IPS-18a (cell line): ENCODE results near the gene TMEM141.
"Not testable (repeated sequence)": the region's sequence is repeated elsewhere in the genome, so short reads cannot be mapped to it uniquely, and the experiment has no call there.

Experiments used
- H3K27ac ChIP-seq: one replicate; pipeline ENCODE4 v1.5.1; 2013; ENCODE audit warnings: low read length
- H3K27me3 ChIP-seq: one replicate; pipeline ENCODE4 v1.6.1; 2013; ENCODE audit warnings: mild to moderate bottlenecking, low read length; ENCODE audit not compliant: control insufficient read depth, insufficient read depth
- H3K36me3 ChIP-seq: one replicate; pipeline ENCODE4 v1.6.1; 2013; ENCODE audit warnings: low read depth, low read length; ENCODE audit not compliant: control insufficient read depth
- H3K4me1 ChIP-seq: one replicate; pipeline ENCODE4 v1.6.1; 2013; ENCODE audit warnings: low read depth, low read length; ENCODE audit not compliant: control insufficient read depth
- H3K4me3 ChIP-seq: one replicate; pipeline ENCODE4 v1.5.1; 2013; ENCODE audit warnings: low read length
- H3K9ac ChIP-seq: one replicate; pipeline ENCODE4 v1.6.1; 2013; ENCODE audit warnings: mild to moderate bottlenecking, low read length, moderate library complexity
- H3K9me3 ChIP-seq: one replicate; pipeline ENCODE4 v1.6.1; 2013; ENCODE audit warnings: low read depth, low read length; ENCODE audit not compliant: control insufficient read depth

The TMEM141 gene

DNA sequence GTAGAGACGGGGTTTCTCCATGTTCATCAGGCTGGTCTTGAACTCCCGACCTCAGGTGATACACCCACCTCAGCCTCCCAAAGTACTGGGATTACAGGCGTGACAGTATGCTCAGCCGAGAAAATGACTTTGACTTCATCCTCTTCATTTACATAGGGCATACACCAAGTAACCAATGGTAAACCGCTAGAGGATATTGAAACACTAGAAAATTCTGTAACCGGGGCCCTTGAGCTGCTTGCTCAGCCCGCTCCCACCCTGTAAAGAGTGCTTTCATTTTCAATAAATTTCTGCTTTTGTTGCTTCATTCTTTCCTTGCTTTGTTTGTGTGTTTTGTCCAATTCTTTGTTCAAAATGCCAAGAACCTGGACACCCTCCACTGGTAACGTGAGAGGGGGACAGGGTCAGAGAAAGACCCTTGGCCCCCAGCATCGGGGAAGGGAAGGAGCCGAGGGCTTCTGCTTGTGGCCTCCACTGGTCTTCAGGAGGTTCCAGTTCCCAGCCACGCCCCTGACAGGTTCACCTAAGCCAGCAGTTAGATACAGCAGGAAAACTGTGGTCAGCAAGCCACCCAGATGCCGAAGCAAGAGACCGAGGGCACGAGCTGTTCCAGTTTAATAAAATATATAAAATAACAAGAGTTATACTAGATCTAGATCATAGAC lies 25.3 kb upstream of the TMEM141 start:
- H3K4me3 ChIP-seq, H3K27me3 ChIP-seq, H3K4me1 ChIP-seq, H3K27ac ChIP-seq, H3K9me3 ChIP-seq, H3K36me3 ChIP-seq, H3K9ac ChIP-seq: not testable (repeated sequence)

DNA sequence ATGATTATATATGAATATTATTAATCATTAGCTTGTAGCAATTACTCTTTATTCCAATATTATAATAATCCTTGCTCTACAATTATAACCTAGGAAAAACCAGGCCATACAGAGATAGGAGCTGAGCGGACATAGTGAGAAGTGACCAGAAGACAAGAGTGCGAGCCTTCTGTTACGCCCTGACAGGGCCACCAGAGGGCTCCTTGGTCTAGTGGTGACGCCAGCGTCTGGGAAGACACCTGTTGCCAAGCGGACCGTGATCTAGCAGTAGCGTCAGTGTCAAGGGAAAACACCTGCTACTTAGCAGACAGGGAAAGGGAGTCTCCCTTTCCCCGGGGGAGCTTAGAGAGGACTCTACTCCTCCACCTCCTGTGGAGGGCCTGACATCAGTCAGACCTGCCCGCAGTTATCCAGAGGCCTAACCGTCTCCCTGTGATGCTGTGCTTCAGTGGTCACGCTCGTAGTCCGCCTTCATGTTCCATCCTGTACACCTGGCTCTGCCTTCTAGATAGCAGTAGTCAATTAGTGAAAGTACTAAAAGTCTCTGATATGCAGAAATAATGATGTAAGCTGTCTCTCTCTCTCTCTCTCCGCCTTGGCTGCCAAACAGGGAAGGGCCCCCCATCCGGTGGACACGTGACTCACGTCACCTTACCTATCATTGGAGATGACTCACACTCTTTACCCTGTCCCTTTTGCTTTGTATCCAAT lies 24.6 kb upstream of the TMEM141 start:
- not testable (repeated sequence) for H3K4me3 ChIP-seq, H3K9me3 ChIP-seq, H3K27me3 ChIP-seq, H3K9ac ChIP-seq, H3K4me1 ChIP-seq, H3K36me3 ChIP-seq, H3K27ac ChIP-seq

DNA sequence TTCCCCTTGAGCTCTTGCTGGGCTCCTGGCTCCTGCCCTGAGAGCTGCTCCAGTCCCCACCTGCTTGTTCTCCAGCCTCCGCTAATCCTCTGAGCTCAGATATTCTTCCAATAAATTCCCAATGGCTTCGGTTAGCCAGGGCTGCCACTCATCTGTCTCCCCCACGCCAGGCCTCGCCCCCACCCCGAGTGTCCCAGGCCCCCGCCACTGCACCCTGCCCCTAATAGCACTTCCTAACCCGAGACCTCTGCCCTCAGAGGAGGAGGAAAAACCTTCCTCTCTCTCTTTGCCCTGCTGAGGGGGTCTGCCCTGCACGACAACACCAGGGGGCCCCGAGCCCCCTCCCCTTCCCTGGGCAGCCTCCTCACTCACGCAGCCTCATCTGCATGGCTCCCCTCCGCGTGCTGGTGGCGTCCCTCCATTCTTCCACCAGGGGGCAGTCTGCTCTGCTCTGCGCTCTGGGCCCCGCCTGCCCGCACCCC lies 21.4 kb upstream of the TMEM141 start:
- peaks cover 5% of the 10 kb centered on the region for H3K9me3 ChIP-seq
- no peaks in the 10 kb centered on the region for H3K4me1 ChIP-seq

GRCh38 chr9:136771907-136772415 lies 19.2 kb upstream of the TMEM141 start:
- Histone ChIP-seq H3K9ac (no peak overlapping the region), H3K27ac (no peak overlapping the region), H3K36me3 (no peaks in the 10 kb centered on the region), H3K9me3 (peaks cover 5% of the 10 kb centered on the region), H3K4me3 (no peak overlapping the region), H3K27me3 (peaks cover 4% of the 10 kb centered on the region), H3K4me1 (no peaks in the 10 kb centered on the region)

More for the DNA sequence above, 21.4 kb upstream of the TMEM141 start:
- H3K36me3 ChIP-seq, result no peaks in the 10 kb centered on the region
- H3K4me3 ChIP-seq, result no peak overlapping the region
- no peak overlapping the region for H3K9ac ChIP-seq
- peaks cover 4% of the 10 kb centered on the region for H3K27me3 ChIP-seq
- H3K27ac ChIP-seq, result no peak overlapping the region

- H3K4me3 ChIP-seq, result no peak overlapping the region
Measured at GRCh38 chr9:136773386-136774044, 17.6 kb upstream of the TMEM141 start.

DNA sequence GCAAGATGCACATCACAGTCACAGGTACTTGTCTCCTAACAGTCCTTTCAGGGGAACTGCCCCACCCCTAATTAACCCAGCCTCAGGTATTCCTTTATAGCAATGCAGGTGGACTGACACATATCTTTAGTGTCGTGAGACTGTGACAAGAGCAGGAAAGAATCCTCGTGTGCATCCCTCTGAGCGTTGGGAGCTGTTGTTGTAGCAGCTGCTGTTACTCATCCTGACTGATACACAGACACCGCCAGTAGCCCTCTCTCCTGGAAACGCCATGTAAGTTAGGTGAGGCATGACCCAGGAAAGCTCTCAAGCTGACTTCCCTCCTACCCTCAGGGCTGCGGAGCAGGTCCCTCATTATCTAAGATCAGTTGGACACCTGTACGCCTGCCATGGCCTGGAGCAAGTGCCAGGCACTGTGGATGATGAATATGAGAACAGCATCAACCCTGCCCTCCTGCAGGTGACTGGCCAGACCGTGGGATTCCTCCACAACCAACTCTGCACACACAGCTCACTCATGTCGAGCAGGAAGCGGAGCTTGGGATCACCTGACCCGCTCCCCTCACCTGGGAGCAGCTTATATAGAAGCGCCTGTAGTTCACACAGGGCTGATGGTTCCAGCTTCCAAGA lies 16.6 kb upstream of the TMEM141 start:
- Histone ChIP-seq H3K36me3 (no peaks in the 10 kb centered on the region), H3K9ac (no peak overlapping the region), H3K27ac (no peak overlapping the region), H3K4me3 (no peak overlapping the region), H3K9me3 (peaks cover 5% of the 10 kb centered on the region), H3K27me3 (peaks cover 6% of the 10 kb centered on the region), H3K4me1 (no peaks in the 10 kb centered on the region)

More at GRCh38 chr9:136773386-136774044, 17.6 kb upstream of the TMEM141 start:
- Histone ChIP-seq H3K9ac (no peak overlapping the region), H3K4me1 (no peaks in the 10 kb centered on the region), H3K27me3 (peaks cover 6% of the 10 kb centered on the region), H3K27ac (no peak overlapping the region), H3K9me3 (peaks cover 5% of the 10 kb centered on the region), H3K36me3 (no peaks in the 10 kb centered on the region)

DNA sequence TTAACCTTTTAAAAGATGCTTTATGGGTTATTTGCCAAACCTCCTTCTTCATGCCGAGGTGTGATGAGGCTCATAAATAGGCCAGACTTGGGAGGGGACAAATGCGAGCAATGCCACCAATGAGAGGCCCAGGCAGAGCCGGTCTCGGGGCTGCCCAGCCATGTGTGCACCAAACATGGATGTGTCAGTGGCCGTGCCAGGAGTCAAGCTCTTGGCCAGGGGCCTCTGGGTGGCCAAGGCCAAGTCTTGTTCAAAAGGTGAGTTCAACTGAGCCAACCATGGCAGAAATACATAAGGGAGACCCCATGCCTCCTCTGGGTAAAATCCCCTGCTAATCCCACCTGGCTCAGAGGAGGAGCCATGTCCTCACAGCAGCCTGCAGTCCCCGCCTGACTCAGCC lies 16.0 kb upstream of the TMEM141 start:
- Histone ChIP-seq H3K9ac (no peak overlapping the region), H3K9me3 (peaks cover 5% of the 10 kb centered on the region), H3K27ac (no peak overlapping the region), H3K36me3 (no peaks in the 10 kb centered on the region), H3K4me1 (no peaks in the 10 kb centered on the region), H3K27me3 (peaks cover 6% of the 10 kb centered on the region), H3K4me3 (no peak overlapping the region)

GRCh38 chr9:136776947-136777346 lies 14.2 kb upstream of the TMEM141 start:
- Histone ChIP-seq H3K9ac (no peak overlapping the region), H3K9me3 (peaks cover 5% of the 10 kb centered on the region), H3K27me3 (peaks cover 6% of the 10 kb centered on the region), H3K27ac (no peak overlapping the region), H3K36me3 (no peaks in the 10 kb centered on the region), H3K4me1 (no peaks in the 10 kb centered on the region), H3K4me3 (no peak overlapping the region)

GRCh38 chr9:136777359-136777758 lies 13.8 kb upstream of the TMEM141 start:
- Histone ChIP-seq H3K36me3 (no peaks in the 10 kb centered on the region), H3K4me1 (no peaks in the 10 kb centered on the region), H3K27ac (no peak overlapping the region), H3K27me3 (peaks cover 6% of the 10 kb centered on the region), H3K4me3 (no peak overlapping the region), H3K9ac (no peak overlapping the region), H3K9me3 (peaks cover 5% of the 10 kb centered on the region)

- peaks cover 6% of the 10 kb centered on the region for H3K27me3 ChIP-seq
Measured at GRCh38 chr9:136779808-136780207, 11.3 kb upstream of the TMEM141 start.

GRCh38 chr9:136782452-136782851 lies 8.7 kb upstream of the TMEM141 start:
- no peak overlapping the region for H3K4me3 ChIP-seq
- no peaks in the 10 kb centered on the region for H3K9me3 ChIP-seq
- H3K9ac ChIP-seq, result no peak overlapping the region
- H3K27me3 ChIP-seq, result peaks cover 6% of the 10 kb centered on the region
- no peaks in the 10 kb centered on the region for H3K4me1 ChIP-seq
- no peaks in the 10 kb centered on the region for H3K36me3 ChIP-seq
- no peak overlapping the region for H3K27ac ChIP-seq

More at GRCh38 chr9:136779808-136780207, 11.3 kb upstream of the TMEM141 start:
- Histone ChIP-seq H3K36me3 (no peaks in the 10 kb centered on the region), H3K4me3 (no peak overlapping the region), H3K27ac (no peak overlapping the region), H3K9me3 (no peaks in the 10 kb centered on the region), H3K9ac (no peak overlapping the region), H3K4me1 (no peaks in the 10 kb centered on the region)
